GM18498 (cell line): ENCODE data around the gene PSMB1.
"Not testable (repeated sequence)": the region's sequence is repeated elsewhere in the genome, so short reads cannot be mapped to it uniquely, and the experiment has no call there.

Experiments used
- ATAC-seq: cut with Tn5 transposase; IDR thresholded peaks from one replicate; pipeline ENCODE4 v1.9.1; 2021; ENCODE audit warnings: mild to moderate bottlenecking, moderate library complexity; ENCODE audit not compliant: unreplicated experiment

Gene PSMB1

GRCh38 chr6:170504479-170504878, 48.6 kb downstream of the PSMB1 start:
- no peak for ATAC-seq

- no peak for ATAC-seq
These were observed 49.7 kb downstream of the PSMB1 start for GRCh38 chr6:170503414-170503761.

GRCh38 chr6:170502733-170503413, 50.2 kb downstream of the PSMB1 start:
- ATAC-seq: not testable (repeated sequence)

- not testable (repeated sequence) for ATAC-seq
These were observed 50.8 kb downstream of the PSMB1 start for GRCh38 chr6:170502268-170502667.

GRCh38 chr6:170500955-170501590, 52.0 kb downstream of the PSMB1 start:
- no peak for ATAC-seq

- no peak for ATAC-seq
These were observed 55.2 kb downstream of the PSMB1 start for GRCh38 chr6:170497841-170498301.

GRCh38 chr6:170493354-170493753, 59.8 kb downstream of the PSMB1 start:
- no peak for ATAC-seq

GRCh38 chr6:170490259-170490658, 62.8 kb downstream of the PSMB1 start:
- no peak for ATAC-seq

- no peak for ATAC-seq
These were observed 63.3 kb downstream of the PSMB1 start for GRCh38 chr6:170489836-170490235.

- ATAC-seq: no peak
These were observed 65.3 kb downstream of the PSMB1 start for GRCh38 chr6:170487707-170488329.

GRCh38 chr6:170485159-170485558, 67.9 kb downstream of the PSMB1 start:
- ATAC-seq: no peak
